Measurements from ENCODE around the gene MTMR8. TPM values are rescaled to one million over a fixed set of nuclear protein-coding genes. Genes with fewer than 3 reads are reported as not detected.
"Not testable (repeated sequence)": the region's sequence is repeated elsewhere in the genome, so short reads cannot be mapped to it uniquely, and the experiment has no call there.

The MTMR8 gene
- polyA plus RNA-seq (2013, experiment 1 of 2; ENCODE audit: insufficient read length), result 0.48 TPM
- 0.22 TPM for polyA plus RNA-seq (2013, experiment 2 of 2; ENCODE audit: insufficient read length)

- peak; percentile 12 for DNase-seq
Measured at GRCh38 chrX:64394874-64395567, at the start of gene MTMR8. MTMR8 (minus strand) TSS chrX:64395452; CDS start chrX:64395363, 89 bp downstream.

- no peak for DNase-seq
Measured at GRCh38 chrX:64439551-64439950, 44.3 kb upstream of the MTMR8 start.

DNA sequence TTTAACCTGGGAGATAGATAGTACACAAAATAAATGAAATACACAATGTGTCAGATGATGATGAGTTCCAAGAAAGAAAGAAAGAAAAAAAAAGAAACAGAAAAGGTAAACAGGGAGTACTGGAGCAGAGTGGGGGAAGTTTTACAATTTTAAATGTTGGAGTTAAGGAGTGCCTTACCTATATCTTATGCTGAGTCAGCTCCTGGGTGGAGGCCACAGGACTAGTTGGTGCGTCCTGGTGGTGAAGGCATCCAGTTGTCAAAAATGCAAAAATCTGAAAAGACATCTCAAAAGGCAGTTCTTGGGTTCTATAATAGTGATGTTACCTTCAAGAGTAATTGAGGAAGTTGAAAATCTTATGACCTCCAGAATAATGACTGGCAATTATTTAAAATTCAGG, 42.4 kb upstream of the MTMR8 start:
- no peak for DNase-seq

DNA sequence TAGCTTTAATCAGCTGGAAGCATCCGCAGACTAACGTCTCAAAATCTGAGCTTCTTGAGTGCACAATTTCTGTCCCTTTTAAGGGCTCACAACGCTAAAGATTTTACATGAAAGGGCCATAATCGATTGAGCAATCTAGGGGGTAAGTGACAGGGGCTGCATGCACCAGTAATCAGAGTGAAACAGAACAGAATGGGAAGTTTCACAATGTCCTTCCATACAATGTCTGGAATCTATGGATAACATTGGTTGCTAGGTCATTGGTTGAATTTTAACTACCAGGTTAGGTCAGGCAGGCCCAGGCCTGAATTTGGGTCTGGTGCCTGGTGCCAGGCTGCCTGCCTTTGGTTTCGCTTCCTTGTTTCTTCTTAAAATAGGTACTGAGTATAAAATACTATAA, 42.0 kb upstream of the MTMR8 start:
- no peak for DNase-seq

- DNase-seq, result no peak
Measured at GRCh38 chrX:64428371-64428770, 33.1 kb upstream of the MTMR8 start.

- no peak for DNase-seq
Measured at GRCh38 chrX:64427787-64428186, 32.5 kb upstream of the MTMR8 start.

DNA sequence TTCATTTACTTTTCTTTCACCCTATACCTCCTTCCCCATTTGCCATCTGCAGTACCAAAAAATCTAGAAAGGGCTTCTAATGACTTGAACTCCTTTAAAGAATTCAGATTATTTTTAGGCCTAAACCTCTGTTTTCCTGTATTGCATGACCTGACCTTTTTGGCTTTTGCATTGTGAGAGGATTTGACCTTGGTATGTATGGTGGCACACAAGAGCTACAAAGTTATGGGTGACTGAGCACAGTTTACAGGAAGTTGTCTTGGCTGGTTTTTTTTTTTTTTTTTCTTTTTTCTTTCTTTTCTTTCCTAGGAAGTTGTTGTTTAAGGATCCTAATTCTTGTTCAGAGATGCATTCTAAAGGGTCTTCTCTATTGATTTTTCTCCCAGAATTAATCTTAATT, 32.0 kb upstream of the MTMR8 start:
- no peak for DNase-seq

DNA sequence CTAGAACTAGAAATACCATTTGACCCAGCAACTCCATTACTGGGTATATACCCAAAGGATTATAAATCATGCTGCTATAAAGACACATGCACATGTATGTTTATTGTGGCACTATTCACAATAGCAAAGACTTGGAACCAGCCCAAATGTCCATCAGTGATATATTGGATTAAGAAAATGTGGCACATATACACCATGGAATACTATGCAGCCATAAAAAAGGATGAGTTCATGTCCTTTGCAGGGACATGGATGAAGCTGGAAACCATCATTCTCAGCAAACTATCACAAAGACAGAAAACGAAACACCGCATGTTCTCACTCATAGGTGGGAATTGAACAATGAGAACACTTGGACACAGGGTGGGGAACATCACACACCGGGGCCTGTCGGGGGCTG, 14.5 kb upstream of the MTMR8 start:
- DNase-seq, result not testable (repeated sequence)

GRCh38 chrX:64398088-64398487, 2.8 kb upstream of the MTMR8 start:
- no peak for DNase-seq

DNA sequence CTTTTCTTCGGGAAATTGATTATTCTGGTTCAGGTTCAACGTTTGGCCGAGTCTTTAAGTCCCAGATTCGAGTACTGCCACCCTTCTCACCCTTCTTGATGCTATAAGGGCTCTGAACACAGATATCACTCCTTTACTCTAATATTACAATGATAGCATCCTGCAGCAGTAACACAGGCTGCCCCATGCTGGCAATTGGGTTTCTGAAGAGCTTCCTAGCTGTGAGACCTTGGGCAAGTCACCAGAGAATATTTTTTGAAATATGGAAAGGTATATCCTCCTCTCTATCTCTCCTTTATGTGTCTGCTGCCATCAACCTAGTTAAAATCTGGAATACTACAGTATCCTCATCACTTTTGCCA, 297 bp upstream of the MTMR8 start:
- DNase-seq, result no peak

GRCh38 chrX:64394059-64394873, 986 bp downstream of the MTMR8 start:
- no peak for DNase-seq

GRCh38 chrX:64389489-64389888, 5.8 kb downstream of the MTMR8 start:
- DNase-seq, result no peak

GRCh38 chrX:64380789-64381188, 14.5 kb downstream of the MTMR8 start:
- DNase-seq, result not testable (repeated sequence)

DNA sequence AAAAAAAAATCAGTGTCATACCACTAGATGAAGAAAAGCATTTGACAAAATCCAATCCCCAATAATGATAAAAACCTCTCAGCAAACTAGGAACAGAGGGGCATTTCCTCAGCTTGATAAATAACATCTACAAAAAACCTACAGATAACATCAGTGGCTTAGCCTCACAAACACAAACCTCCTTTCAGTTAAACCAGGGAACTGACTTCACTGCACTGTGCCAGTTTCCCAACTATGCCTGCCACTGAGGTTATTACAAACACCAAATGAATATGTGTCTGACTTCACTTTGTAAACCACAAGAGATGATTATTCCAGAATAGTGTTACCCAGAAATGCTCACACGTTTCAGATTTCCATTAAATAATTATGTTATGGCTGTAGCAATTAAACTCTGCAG, 15.3 kb downstream of the MTMR8 start:
- DNase-seq, result no peak

DNA sequence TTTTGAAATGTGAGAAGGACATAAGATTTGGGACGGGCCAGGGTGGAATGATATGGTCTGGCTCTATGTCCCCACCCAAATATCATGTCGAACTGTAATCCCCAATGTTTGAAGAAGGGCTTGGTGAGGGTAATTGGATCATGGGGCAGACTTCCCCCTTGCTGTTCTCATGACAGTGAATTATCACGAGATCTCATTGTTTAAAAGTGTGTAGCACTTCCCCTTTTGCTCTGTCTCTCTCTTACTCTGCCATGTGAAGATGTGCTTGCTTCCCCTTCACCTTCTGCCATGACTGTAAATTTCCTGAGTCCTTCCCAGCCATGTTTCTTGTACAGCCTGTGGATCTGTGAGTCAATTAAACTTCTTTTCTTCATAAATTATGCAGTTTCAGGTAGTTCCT, 17.5 kb downstream of the MTMR8 start:
- DNase-seq, result no peak

- no peak for DNase-seq
Measured at GRCh38 chrX:64352081-64352480, 43.2 kb downstream of the MTMR8 start.

DNA sequence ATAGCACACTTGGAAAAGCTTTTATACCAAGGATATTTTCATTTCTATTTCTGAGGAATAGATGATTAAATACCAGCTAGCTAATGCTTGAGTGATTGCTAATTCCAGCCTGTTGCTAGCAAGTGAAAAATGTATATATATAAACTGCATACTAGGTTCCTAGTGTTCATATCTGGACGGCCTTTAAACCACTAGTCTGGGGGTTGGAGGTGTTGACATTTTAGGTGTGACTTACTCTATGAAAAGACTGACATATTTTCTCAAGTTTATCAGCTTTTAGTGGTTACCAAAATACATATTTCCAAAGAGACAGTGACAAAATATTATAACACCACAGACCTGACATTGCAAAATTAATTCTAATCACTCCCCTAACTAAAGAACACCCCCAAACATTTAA, 44.7 kb downstream of the MTMR8 start:
- no peak for DNase-seq

GRCh38 chrX:64350047-64350446, 45.2 kb downstream of the MTMR8 start:
- DNase-seq, result no peak

DNA sequence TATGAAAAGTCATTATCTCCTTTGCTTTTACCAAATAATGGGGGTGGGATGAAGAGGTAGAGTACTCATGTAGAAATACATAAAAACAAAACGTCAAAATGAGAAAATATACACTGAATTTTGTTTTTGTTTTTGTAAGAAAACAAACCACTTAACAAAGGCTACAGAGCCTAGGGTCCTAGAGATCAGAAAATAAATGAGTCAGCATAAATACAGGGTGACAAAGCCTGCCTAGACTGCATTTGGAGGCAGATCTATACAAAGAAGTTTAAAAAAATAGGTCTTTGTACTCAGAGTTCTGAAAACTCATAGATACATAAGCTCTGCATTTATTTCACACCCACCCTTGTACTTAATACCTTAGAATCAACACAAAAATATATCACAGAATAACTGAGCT, 52.4 kb downstream of the MTMR8 start:
- no peak for DNase-seq

GRCh38 chrX:64338296-64338695, 57.0 kb downstream of the MTMR8 start:
- no peak for DNase-seq

DNA sequence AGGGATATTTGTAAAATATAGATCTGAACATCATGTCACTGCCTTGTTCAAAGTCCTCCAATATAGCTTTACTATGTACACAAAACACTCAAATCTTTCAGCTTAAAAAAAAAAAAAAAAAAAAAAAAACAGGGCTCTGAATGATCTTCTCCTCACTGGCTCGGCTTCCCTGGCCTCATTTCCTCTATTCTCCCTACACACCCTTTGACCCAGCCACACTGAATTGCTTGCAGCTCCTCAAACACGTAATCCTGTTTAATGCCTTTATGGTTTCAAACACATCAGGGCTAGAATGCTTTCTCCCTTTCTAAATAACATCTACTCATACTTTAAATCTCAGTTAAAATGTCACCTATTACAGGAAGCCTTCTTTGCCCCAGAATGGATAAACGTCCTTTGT, 60.8 kb downstream of the MTMR8 start:
- DNase-seq, result no peak

- DNase-seq, result no peak
Measured at GRCh38 chrX:64330284-64330683, 65.0 kb downstream of the MTMR8 start.

DNA sequence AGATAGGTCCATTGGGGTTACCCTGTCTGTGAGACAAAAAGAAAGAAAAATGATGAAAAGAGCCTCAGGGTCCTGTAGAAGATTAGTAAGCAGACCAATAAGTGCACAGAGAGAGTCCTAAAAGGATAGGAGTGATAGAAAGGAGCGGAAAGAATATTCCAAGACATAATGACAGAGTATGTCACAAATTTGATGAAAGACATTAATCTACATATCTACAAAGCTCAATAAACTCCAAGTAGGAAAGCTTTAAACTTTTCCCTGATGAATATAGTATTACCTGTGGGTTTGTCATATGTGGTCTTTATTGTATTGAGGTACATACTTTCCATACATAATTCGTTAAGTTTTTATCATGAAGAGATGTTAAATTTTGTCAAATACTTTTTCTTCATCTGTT, 73.7 kb downstream of the MTMR8 start:
- no peak for DNase-seq

GRCh38 chrX:64313624-64314023, 81.6 kb downstream of the MTMR8 start:
- no peak for DNase-seq
